ENCODE measurements around the gene FOXK2.
"Not testable (repeated sequence)": the region's sequence is repeated elsewhere in the genome, so short reads cannot be mapped to it uniquely, and the experiment has no call there.

Gene FOXK2

GRCh38 chr17:82561429-82562035 is 42.0 kb downstream of the FOXK2 start:
- no peak overlapping the region for H3K4me3 ChIP-seq (ENCODE audit: low read depth, low read length)
- TF ChIP-seq CTCF (IDR thresholded peaks at IDR 0.05; ENCODE audit: borderline replicate concordance, insufficient read depth, low read depth, low read length) = no peak

DNA sequence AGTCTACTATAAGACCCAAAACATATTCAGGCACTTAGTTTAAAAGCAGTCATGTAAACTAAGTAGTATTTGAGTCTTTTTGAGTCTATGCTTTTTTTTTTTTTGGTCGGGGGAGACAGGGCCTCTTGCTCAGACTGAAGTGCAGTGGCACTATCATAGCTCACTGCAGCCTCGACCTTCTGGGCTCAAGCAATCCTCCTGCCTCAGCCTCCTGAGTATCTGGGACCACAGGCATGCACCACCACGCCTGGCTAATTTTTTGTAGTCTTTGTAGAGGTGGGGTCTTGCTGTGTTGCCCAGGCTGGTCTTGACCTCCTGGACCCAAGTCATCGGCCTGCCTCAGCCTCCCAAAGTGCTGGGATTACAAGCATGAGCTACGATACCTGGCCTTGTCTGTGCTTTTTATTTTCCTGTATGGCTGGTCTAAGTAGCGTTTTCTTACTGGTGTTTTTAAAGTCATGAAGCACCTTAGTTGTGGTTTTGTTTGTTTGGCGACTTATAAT is 43.2 kb downstream of the FOXK2 start:
- H3K4me3 ChIP-seq (ENCODE audit: low read depth, low read length) = not testable (repeated sequence)

DNA sequence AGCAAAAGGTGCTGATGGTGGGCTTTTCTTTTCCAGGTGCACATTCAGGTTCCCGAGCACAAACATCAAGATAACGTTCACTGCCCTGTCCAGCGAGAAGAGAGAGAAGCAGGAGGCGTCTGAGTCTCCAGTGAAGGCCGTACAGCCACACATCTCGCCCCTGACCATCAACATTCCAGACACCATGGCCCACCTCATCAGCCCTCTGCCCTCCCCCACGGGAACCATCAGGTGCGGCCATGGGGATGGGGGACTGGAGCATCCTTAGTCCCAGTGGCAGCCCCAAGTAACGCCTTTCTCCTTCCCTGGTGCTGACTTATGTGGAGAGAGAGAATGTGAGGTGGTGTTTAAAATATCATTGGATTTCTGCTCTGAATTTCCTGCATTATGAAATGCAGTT is 43.8 kb downstream of the FOXK2 start:
- TF ChIP-seq CTCF (IDR thresholded peaks at IDR 0.05; ENCODE audit: borderline replicate concordance, insufficient read depth, low read depth, low read length) = no peak

DNA sequence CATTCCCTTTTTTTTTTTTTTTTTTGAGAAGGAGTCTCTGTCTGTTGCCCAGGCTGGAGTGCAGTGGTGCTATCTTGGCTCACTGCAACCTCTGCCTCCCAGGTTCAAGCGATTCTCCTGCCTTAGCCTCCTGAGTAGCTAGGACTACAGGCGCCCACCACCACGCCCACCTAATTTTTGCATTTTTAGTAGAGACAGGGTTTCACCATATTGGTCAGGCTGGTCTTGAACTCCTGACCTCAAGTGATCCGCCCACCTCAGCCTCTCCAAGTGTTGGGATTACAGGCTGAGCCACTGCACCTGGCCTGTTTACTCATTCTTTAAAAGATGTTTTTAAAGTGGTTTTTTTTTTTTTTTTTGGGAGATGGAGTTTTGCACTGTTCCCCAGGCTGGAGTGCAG is 44.2 kb downstream of the FOXK2 start:
- H3K4me3 ChIP-seq (ENCODE audit: low read depth, low read length) = not testable (repeated sequence)

More for the DNA sequence above, 43.8 kb downstream of the FOXK2 start:
- H3K4me3 ChIP-seq (ENCODE audit: low read depth, low read length) = no peak overlapping the region

- no peak for TF ChIP-seq CTCF (IDR thresholded peaks at IDR 0.05; ENCODE audit: borderline replicate concordance, insufficient read depth, low read depth, low read length)
Measured at GRCh38 chr17:82564241-82564640, 44.7 kb downstream of the FOXK2 start.

DNA sequence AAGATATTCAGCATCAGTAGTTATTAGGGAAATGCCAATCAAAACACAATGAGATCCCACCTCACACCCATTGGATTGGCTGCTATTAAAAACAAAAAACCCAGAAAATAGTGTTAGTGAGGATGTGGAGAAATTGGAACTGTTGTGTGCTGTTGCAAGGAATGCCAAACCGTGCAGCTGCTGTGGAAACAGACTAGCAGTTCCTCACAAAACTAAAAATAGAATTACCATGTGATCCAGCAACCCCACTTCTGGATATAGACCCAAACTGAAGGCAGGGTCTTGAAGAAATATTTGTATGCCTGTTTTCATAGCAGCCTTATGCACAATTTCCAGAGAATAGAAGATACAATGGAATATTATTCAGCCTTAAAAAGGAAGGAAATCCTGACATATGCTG is 46.0 kb downstream of the FOXK2 start:
- H3K4me3 ChIP-seq (ENCODE audit: low read depth, low read length) = no peak overlapping the region
- no peak for TF ChIP-seq CTCF (IDR thresholded peaks at IDR 0.05; ENCODE audit: borderline replicate concordance, insufficient read depth, low read depth, low read length)

More at GRCh38 chr17:82564241-82564640, 44.7 kb downstream of the FOXK2 start:
- no peak overlapping the region for H3K4me3 ChIP-seq (ENCODE audit: low read depth, low read length)

GRCh38 chr17:82566129-82566960 is 46.8 kb downstream of the FOXK2 start:
- H3K4me3 ChIP-seq (ENCODE audit: low read depth, low read length) = no peak overlapping the region
- TF ChIP-seq CTCF (IDR thresholded peaks at IDR 0.05; ENCODE audit: borderline replicate concordance, insufficient read depth, low read depth, low read length) = no peak

- TF ChIP-seq CTCF (IDR thresholded peaks at IDR 0.05; ENCODE audit: borderline replicate concordance, insufficient read depth, low read depth, low read length) = no peak
- no peak overlapping the region for H3K4me3 ChIP-seq (ENCODE audit: low read depth, low read length)
Measured at GRCh38 chr17:82567286-82567685, 47.8 kb downstream of the FOXK2 start.
